T-helper 17 cell (primary cell): Measurements from ENCODE around the gene LRMDA. TPM values are rescaled to one million over a fixed set of nuclear protein-coding genes. Genes with fewer than 3 reads are reported as not detected.

Experiments used
- ATAC-seq: fragments of 150-1000 bp; cut with Tn5 transposase; 2 replicates; pipeline ENCODE4 v1.10.0; 2021; ENCODE audit warnings: mild to moderate bottlenecking, moderate library complexity
- DNase-seq, 3 donors: peaks; one replicate each; pipeline versions ENCODE4 v3.0.0 to v3.0.0-alpha.2; 2020 to 2021
- H3K9me3 ChIP-seq: one replicate; pipeline ENCODE4 v1.7.0; 2013; ENCODE audit warnings: low read length, mild to moderate bottlenecking; ENCODE audit not compliant: control insufficient read depth, poor library complexity, severe bottlenecking
- H3K27ac Mint-ChIP-seq: one replicate; pipeline ENCODE4 v1.8.0; 2022; ENCODE audit warnings: mild to moderate bottlenecking, moderate library complexity, mixed read lengths
- H3K27me3 Mint-ChIP-seq: one replicate; pipeline ENCODE4 v1.8.0; 2022; ENCODE audit warnings: mixed read lengths
- H3K36me3 Mint-ChIP-seq: one replicate; pipeline ENCODE4 v1.8.0; 2022; ENCODE audit warnings: low read depth, mixed read lengths
- H3K4me1 Mint-ChIP-seq: one replicate; pipeline ENCODE4 v1.8.0; 2022; ENCODE audit warnings: mild to moderate bottlenecking, mixed read lengths
- H3K4me3 Mint-ChIP-seq: one replicate; pipeline ENCODE4 v1.8.0; 2022; ENCODE audit warnings: mild to moderate bottlenecking, moderate library complexity, mixed read lengths
- total RNA-seq, 4 donors: library from RNA in 2 of 4; stranded (reverse) in 2 of 4; gene quantifications; one replicate each; pipeline ENCODE4 v1.2.3 and lab custom pipeline; 2022 to 2026

LRMDA gene
- total RNA-seq, 2 donors from 2014 or later, result not detected

DNA sequence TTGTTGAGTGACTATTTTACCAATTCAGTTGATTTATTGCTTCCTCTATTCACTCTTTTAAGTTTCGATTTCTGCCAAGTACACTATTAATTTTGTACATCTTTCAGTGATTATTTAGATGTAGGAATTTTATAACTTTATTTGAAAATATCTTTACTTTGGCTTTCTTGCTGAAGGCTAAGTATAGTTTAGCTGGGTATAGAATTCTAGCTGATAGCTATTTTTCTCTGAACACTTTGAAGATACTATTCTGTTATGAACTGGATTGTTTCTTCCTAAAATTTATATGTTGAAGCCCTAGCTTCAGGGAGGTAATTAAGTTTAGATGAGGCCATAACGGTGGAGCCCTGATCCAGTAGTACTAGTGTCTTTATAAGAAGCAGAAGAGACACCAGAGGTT lies 141.1 kb downstream of the LRMDA start:
- H3K27ac Mint-ChIP-seq, result no peak overlapping the region
- no peak for ATAC-seq
- H3K9me3 ChIP-seq, result peaks cover 4% of the 10 kb centered on the region
- DNase-seq, result no peak
- H3K4me1 Mint-ChIP-seq, result no peaks in the 10 kb centered on the region
- H3K36me3 Mint-ChIP-seq, result peaks cover 3% of the 10 kb centered on the region
- no peaks in the 10 kb centered on the region for H3K27me3 Mint-ChIP-seq
- no peak overlapping the region for H3K4me3 Mint-ChIP-seq

DNA sequence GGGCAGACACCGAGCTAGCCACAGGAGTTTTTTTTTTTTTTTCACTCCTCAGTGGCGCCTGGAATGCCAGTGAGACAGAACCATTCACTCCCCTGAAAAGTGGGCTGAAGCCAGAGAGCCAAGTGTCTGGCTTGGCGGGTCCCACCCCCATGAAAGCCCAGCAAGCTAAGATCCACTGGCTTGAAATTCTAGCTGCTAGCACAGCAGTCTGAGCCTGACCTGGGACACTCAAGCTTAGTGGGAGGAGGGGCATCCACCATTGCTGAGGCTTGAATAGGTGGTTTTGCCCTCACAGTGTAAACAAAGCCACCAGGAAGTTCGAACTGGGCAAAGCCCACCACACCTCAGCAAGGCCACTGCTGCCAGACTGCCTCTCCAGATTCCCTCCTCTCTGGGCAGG lies 144.5 kb downstream of the LRMDA start:
- peaks cover 3% of the 10 kb centered on the region for H3K36me3 Mint-ChIP-seq
- H3K27me3 Mint-ChIP-seq, result no peaks in the 10 kb centered on the region
- H3K27ac Mint-ChIP-seq, result no peak overlapping the region
- DNase-seq (no peak), ATAC-seq (no peak)
- no peaks in the 10 kb centered on the region for H3K4me1 Mint-ChIP-seq
- H3K9me3 ChIP-seq, result peaks cover 4% of the 10 kb centered on the region
- no peak overlapping the region for H3K4me3 Mint-ChIP-seq

DNA sequence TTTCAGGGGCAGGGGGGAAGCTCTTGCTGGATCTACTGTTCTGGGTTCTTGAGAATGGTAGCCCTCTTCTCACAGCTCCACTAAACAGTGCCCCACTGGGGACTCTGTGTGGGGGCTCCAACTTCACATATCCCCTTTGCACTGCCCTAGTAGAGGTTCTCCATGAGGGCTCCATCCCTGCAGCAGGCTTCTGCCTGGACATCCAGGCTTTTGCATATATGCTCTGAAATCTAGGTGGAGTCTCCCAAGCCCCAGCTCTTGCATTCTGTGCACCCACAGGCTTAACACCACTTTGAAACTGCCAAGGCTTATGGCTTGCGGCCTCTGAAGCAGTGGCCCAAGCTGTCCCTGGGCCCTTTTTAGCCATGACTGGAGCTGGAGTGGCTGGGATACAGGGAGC lies 150.7 kb downstream of the LRMDA start:
- ATAC-seq, result no peak
- H3K27me3 Mint-ChIP-seq, result no peaks in the 10 kb centered on the region
- H3K36me3 Mint-ChIP-seq, result peaks cover under 1% of the 10 kb centered on the region
- H3K27ac Mint-ChIP-seq, result no peak overlapping the region
- DNase-seq, result no peak
- no peaks in the 10 kb centered on the region for H3K4me1 Mint-ChIP-seq
- H3K4me3 Mint-ChIP-seq, result no peak overlapping the region
- no peaks in the 10 kb centered on the region for H3K9me3 ChIP-seq

DNA sequence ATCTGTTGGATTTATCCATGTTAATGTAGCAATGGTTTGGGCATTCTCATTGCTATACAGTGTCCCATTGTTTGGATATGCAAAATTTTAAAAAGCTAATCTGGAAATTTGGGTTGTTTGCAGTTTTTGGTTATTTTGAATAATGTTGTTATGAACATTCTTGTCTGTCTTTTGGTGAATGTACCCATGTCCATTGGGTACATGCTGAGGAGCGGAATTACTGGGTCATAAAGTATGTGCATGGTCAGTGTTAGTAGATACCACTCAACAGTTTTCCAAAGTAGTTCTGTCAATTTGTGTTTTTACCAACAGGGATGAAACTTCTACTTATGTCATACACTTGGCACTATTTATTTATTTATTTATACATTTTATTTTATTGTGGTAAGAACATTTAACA lies 153.9 kb downstream of the LRMDA start:
- H3K36me3 Mint-ChIP-seq, result no peaks in the 10 kb centered on the region
- no peak overlapping the region for H3K27ac Mint-ChIP-seq
- H3K4me3 Mint-ChIP-seq, result no peak overlapping the region
- H3K4me1 Mint-ChIP-seq, result no peaks in the 10 kb centered on the region
- DNase-seq, result no peak
- peaks cover 10% of the 10 kb centered on the region for H3K27me3 Mint-ChIP-seq
- no peaks in the 10 kb centered on the region for H3K9me3 ChIP-seq
- ATAC-seq, result no peak

DNA sequence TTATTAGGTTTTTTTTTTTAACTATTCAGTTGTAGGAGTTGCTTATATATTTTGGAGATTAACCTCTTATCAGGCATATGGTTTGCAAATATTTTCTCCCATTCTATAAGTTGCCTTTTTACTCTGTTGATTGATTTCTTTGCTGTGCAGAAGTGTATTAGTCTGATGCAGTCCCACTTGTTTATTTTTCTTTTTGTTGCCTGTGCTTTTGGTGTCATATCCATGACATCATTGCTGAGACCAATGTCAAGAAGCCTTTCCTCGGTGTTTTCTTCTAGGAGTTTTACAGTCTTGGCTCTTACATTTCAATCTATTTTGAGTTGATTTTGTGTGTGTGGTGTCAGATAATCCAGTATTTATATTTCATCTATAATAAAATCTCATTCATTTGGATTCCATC lies 155.4 kb downstream of the LRMDA start:
- DNase-seq (no peak), ATAC-seq (no peak)
- Mint-ChIP-seq H3K27me3 (peaks cover 12% of the 10 kb centered on the region), H3K36me3 (no peaks in the 10 kb centered on the region), H3K4me1 (no peaks in the 10 kb centered on the region), H3K27ac (no peak overlapping the region), H3K4me3 (no peak overlapping the region)
- H3K9me3 ChIP-seq, result no peaks in the 10 kb centered on the region

DNA sequence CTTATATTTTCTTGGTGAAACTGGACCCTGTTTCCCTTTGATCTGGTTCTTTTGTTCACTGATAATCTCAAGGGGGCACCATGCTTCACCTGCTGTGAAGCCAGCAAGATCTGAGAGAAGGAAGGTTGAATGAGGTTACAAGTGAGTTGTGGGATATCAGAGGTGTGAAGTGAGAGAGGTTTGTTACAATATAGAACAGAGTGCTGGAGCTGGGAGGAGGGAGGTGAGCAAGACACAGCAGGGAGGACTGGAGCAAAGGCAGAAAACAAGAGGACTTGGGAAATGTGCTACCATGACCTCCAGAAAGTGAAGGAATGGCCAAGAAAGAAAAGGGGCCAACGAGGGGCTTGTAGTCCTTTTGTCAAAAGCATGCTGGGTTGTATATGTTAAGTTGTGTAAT lies 156.6 kb downstream of the LRMDA start:
- H3K9me3 ChIP-seq, result no peaks in the 10 kb centered on the region
- Mint-ChIP-seq H3K36me3 (no peaks in the 10 kb centered on the region), H3K27me3 (peaks cover 24% of the 10 kb centered on the region), H3K4me1 (no peaks in the 10 kb centered on the region), H3K4me3 (no peak overlapping the region), H3K27ac (no peak overlapping the region)
- DNase-seq (no peak), ATAC-seq (no peak)

DNA sequence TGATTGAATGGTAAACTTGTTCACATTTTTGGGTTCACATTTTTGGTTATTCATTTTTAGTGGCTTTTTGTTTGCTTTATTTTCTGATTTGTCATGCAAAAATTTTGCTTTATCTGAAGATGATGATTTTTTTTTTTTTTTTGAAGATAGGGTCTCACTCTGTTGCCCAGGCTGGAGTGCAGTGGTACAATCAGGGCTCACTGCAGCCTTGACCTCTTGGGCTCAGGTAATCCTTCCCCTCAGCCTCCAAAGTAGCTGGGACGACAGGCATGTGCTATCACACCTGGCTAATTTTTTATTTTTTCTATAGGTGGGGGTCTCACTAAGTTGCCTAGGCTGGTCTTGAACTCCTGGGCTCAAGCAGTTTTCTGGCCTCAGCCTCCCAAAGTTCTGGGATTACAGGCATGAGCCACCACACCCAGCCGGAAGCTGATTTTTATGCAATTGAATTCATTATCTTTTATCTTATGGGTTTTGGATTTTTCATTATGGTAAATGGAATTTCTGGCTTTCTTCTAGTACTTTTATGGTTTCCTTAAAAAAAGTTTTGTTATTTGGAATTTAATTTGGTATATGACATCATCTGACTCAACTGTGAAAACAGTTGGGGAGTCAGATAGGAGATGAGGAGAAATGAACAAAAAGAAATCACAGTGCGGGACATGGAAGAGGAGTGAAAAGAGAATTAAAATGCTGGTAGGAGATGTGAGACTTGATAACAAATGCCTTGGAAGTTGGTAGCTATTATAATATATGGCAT lies 158.7 kb downstream of the LRMDA start:
- no peak for ATAC-seq
- no peak for DNase-seq
- Mint-ChIP-seq H3K27me3 (peaks cover 32% of the 10 kb centered on the region), H3K27ac (no peak overlapping the region), H3K4me3 (no peak overlapping the region), H3K36me3 (no peaks in the 10 kb centered on the region), H3K4me1 (no peaks in the 10 kb centered on the region)
- no peaks in the 10 kb centered on the region for H3K9me3 ChIP-seq

DNA sequence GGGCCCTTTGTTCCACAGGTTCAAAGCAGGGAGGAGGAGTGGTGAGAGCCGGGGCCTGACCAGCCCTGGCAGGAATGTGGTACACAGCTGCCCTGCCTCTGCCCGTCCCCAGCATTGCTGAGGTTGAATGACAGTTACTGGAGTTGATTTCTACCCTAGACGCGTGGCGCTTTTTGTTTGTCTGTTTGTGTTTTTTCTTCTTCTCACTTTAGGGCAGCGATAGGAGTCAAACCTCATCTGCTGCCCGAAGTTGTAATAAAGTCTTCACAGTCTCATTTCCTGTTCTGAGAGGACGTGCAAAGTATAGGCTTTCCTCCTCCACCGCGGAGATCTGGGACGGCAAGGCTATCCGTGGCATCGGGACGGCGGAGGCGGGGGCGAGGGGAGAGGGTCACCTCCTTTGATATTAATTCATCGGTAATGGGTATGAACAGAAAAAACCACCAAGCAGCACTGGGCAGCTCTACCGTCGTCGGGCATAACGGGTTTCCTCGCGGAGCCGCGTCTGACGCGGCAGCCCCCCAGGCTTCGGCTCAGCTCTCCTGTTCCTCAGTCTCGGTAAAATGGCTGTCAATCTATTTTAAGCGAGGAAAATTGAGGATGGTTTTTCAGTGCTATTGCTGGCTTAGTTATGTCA lies 160.8 kb downstream of the LRMDA start:
- H3K9me3 ChIP-seq, result no peaks in the 10 kb centered on the region
- Mint-ChIP-seq H3K27ac (no peak overlapping the region), H3K4me1 (no peaks in the 10 kb centered on the region), H3K27me3 (peaks cover 32% of the 10 kb centered on the region), H3K36me3 (no peaks in the 10 kb centered on the region), H3K4me3 (no peak overlapping the region)
- no peak for DNase-seq
- ATAC-seq, result no peak

DNA sequence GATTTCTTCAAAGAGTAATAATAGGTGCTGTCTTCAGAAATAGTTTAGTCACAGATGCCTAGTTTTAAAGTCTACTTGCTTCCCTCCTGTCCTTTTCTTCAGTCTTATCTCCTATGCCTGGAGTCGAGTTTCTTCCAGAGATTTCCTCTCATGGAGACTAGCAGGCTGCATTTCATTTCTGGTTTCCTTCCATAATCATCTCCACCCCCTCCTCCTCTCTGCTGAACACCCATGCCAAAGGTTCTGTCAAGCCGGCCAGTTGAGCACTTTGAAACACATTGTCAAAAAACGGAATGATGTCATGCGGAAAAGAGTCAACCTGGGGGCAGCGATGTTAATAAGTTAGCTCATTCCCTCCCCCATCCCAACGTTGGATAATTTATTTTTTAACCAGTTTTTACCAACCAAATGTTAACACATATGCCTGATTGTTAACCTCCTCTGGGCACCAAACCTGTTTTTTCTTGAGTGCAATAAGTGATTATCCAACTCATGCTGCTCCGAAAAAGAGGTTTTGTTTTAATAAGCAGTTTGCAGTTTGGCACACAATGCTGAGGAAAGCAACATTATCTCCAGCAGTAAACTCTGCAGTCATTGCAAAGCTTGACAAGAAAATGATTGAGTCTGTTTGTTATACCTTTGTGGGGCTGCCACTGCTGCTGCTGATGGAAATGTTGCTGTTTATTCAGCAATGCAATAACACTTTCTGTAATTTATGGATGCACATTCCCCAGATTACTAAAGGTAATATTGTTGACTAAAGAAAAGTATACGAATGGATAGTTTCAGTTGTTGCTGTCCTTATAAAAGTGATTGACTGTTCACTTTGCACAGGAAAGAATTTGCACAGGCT lies 161.6 kb downstream of the LRMDA start:
- H3K27me3 Mint-ChIP-seq, result peaks cover 25% of the 10 kb centered on the region
- no peak overlapping the region for H3K27ac Mint-ChIP-seq
- H3K36me3 Mint-ChIP-seq, result no peaks in the 10 kb centered on the region
- H3K4me3 Mint-ChIP-seq, result no peak overlapping the region
- no peaks in the 10 kb centered on the region for H3K9me3 ChIP-seq
- no peaks in the 10 kb centered on the region for H3K4me1 Mint-ChIP-seq
- no peak for ATAC-seq
- no peak for DNase-seq

DNA sequence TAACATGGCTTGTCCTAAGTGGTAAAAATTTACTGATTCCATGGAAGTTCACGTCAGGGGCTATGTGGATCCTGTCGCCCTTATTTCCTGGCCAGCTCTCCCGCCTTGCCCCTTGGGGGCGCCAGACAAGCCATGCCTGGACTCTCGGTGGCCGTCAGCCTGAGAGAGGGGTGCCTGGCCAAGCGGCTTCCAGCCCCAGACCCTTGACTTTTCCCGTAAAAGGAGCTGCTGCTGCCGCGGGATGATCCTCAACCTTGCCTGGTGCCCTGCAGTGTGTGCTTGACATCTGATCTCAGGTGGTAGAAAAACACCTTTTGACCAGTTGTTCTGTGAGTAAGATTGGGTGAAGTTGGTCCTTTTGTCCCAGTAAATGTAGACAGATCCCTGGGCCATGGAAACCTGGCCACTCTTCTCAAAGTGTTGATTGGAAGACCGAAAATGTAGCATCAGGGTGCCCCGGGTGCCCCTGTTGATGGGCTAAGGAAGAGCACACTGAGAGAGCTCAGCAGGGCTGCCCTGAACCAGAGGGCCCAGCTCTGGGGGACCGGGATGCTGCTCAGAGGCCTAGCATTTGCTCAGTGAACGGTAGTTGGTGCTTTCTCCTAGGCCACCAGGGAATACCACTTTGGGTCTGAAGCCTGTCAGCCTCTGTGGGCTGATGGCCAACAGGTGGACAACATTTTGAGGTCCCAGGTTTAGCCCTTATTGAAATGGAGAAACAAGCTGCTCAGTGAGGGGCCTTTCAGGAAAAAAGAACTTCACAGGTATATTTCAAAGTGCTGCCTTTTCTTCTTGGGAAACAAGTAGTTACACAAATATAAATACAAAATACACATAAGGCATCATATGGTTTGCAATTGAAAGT lies 162.5 kb downstream of the LRMDA start:
- Mint-ChIP-seq H3K4me1 (no peaks in the 10 kb centered on the region), H3K4me3 (no peak overlapping the region), H3K27me3 (peaks cover 25% of the 10 kb centered on the region), H3K27ac (no peak overlapping the region), H3K36me3 (no peaks in the 10 kb centered on the region)
- ATAC-seq (no peak), DNase-seq (no peak)
- H3K9me3 ChIP-seq, result no peaks in the 10 kb centered on the region

DNA sequence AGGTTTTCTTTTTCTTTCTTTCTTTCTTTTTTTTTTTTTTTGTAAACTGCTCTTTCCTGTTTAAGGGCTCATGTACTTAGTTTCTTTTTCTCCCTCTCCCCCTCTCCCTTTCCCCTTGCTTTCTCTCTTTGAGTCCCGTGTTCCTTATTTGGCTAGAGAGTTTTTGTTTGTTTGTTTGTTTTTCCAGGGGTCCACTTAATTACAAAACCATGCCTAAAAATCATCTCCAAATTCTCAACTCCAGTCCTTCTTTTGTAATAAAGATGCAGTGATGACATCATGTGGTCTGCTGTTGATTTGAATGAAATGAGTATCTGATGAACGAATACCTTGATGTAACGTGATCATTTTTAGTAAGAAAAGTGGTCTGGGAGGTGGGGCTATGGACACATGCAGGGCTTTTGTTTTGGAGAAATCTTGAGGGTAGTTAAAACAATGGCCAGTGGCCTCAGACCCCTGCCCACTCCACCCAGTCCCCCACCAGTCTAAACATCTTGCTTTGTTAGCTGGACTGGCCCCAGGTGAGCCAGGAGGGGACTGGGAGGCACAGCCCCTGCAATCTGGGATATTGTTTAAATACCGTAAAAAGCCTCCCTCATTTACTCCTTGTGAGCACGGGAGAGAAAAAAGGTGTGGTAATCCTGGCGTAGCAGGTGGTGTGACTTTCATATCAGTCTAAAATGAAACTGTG lies 165.7 kb downstream of the LRMDA start:
- H3K9me3 ChIP-seq, result no peaks in the 10 kb centered on the region
- Mint-ChIP-seq H3K27me3 (peaks cover 38% of the 10 kb centered on the region), H3K4me1 (no peaks in the 10 kb centered on the region), H3K27ac (peak overlapping the region; percentile 51), H3K4me3 (no peak overlapping the region), H3K36me3 (no peaks in the 10 kb centered on the region)
- ATAC-seq, result no peak
- no peak for DNase-seq

DNA sequence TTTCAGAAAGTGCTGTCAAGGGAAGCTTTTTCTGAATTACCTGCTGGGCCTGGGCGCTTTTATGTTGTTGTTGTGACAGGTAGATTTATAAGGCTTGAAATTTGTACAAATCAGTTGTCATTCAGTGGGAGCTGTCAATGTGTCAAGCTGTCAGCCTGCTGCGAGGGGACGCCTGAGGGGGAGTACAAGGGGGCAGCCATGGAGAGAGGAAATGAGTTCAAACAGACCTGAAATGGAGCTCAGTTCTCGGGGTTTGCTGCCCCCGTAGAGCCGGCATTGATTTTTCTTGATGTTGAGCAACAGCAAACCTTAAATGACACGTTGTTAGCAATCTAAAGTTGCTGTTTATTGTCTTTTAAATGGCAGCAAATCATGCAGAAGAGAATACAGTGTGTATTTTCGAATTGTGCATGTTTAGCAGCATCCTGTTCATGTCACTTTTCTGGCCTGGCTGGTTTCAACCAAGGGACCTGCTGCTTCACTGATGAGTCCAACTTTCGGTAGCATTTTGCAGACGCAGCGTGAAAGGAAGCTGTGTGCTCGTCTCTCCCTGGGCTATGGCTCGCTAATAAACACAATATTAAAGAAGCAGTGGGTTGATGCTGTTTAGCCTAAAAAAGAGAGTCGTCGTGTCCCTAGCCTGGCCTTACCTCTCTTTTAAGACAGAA lies 166.5 kb downstream of the LRMDA start:
- no peaks in the 10 kb centered on the region for H3K36me3 Mint-ChIP-seq
- no peak overlapping the region for H3K27ac Mint-ChIP-seq
- H3K27me3 Mint-ChIP-seq, result peaks cover 36% of the 10 kb centered on the region
- no peak overlapping the region for H3K4me3 Mint-ChIP-seq
- DNase-seq (no peak), ATAC-seq (no peak)
- H3K9me3 ChIP-seq, result no peaks in the 10 kb centered on the region
- no peaks in the 10 kb centered on the region for H3K4me1 Mint-ChIP-seq
